Posterior vena cava (tissue), 2 donors: ENCODE measurements around the gene AMFR. TPM values are rescaled to one million over a fixed set of nuclear protein-coding genes. Genes with fewer than 3 reads are reported as not detected.
A peak's percentile ranks its signal among the peaks of the same experiment; 100 is the strongest.

Experiments used
- DNase-seq: peaks from one replicate; pipeline ENCODE4 v3.0.0-alpha.2; 2020; ENCODE audit warnings: low spot score
- intact Hi-C, 2 donors: fragments of 100-400 bp; cut with DNase I; formaldehyde crosslinking; loops; one replicate each; pipeline versions ENCODE4 v1.14.1 to v1.14.2; 2022 to 2023
- total RNA-seq, 2 donors: library from RNA; stranded (reverse); fragmentation: NEBNext Ultra II Directional; extraction: Animal tissue kit (Norgen Biotek cat#: 25700); gene quantifications; one replicate each; pipeline ENCODE4 v1.2.1, GENCODE V29; 2021
- donor health status: DM: yes; HTN: yes; CAD: no.
- donor health status: DM: yes; HTN: yes; CAD: no.

AMFR gene
- total RNA-seq, 2 donors from 2014 or later: 102 to 116 TPM

DNA sequence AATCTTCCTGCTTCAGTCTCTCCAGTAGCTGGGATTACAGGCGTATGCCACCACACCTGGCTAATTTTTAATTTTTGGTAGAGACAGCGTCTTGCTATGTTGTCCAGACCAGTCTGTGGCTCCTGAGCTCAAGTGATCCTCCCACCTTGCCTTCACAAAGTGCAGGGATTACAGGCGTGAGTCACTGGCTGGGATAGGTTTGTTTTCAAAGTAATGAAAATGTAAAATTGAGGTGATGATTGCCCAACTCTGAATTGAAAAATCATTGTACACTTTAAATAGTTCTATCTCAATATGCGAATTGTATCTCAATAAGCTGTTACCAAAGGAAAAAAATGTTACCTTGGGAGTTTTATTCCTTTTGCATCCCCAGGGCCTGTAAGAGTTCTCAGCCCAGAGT is 1.2 kb upstream of the AMFR start:
- intact Hi-C loops: no loop called here
- no peak for DNase-seq

DNA sequence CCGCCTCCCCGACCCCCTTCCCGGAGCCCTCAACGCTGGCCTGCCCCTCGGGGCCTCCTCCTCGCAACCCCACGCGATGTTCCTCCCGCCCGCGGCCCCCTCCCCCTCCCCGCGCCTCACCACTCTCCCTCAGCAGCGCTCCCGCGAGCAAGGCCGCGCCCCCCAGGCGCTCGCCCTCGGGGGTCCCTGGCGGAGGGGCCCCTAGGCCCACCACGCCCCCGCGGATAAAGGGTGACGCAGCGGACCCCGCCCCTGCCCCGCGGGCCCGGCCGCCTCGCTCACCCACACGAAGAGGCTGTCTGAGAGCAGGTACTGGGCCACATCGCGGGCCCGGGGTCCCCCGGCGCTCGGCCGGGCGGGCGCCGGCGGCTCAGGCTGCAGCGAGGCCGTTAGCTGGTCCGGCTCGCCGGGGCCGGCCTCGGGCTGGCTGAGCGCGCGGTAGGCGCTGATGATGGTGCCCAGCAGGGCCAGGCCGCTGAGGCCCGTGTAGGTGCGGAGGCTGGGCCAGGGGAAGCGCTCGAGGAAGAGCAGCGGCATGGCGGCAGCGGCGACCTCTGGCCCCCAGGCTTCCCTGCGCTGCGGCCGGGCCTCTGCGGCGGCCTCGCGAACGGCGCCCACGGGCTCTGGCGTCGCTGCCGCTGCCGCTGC is 430 bp downstream of the AMFR start:
- DNase-seq: peak; percentile 85
- intact Hi-C loops: no loop called here

DNA sequence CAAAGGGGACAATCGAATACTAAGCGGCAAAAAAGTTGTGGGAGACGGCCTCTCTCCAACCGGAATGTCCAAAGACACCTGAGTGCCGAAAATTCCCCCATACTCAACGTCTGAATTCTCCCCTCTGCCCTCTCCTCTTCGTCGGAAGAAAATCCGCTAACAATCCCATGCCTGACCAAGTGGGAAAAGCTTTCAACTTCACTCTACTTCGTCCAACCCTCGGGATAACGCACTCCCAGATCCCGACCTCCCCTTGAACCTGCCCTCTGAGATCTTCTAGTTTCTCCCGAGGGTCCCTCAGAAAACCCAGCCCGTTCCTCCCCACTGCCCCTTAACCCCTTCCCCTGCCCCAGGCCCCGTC is 961 bp downstream of the AMFR start:
- intact Hi-C loops: no loop called here

DNA sequence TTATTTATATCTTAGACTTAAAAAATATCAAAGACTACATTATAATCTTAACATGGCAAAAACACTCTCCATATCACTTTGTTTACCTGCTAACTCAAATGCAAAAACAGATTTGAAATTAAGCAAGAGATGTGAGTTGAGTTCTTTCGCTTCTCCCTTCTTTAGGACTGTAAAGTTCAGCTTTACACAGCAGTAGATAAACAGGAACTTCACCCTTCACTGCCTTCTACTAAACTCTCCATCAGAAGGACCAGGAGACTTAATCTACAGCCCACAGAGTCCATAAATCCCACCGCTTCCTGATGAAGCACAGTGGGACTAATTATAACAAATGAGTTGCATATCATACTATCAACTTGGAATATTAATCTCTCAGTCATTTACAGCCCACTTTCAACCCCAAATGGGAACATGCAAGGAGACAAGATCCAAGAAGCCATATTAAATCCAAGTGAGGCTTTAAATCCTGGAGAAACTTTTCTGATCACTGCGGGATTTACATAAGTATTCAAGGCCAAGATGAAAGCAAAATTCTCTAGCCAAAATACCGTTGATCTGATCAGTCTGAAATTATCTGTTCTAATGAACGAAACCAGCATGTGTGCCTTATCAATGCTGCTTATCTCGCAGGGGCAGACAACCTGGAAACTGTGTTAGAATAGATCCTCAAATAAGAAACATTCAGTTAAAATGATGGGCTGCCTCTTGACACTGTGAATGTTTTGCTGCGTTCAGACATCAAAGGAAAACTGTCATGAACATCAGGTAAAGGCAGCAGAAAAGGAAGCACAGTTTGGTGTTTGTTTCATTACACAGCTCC is 1.6 kb downstream of the AMFR start:
- DNase-seq: no peak
- intact Hi-C loops: no loop called here

More for the DNA sequence above, 961 bp downstream of the AMFR start:
- DNase-seq: no peak

DNA sequence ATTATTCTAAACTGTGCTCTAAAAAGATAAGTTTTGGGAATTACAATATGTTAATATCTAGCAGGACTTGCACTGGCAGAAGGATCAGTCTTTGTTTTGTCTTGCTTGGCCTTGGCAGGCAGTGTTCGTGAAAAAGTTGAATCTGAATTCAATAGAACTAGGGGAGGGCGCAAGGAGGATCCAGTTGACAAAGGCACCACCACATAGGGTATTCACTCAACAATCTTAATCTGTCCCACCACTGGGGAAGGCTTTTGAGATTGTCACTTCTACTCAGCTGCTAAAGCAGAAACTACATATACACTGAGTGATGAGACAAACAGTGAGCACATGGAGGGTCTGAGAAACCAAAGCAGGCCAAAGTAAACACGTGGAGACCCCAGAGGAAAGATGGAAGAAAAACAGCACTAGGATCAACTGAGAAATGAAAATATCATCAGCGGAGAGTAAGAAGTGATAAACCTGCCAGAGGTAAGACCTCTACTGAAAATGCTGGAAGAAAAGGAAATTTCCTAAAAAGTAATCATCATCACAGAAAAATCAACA is 2.4 kb downstream of the AMFR start:
- intact Hi-C loops: no loop called here
- DNase-seq: no peak

DNA sequence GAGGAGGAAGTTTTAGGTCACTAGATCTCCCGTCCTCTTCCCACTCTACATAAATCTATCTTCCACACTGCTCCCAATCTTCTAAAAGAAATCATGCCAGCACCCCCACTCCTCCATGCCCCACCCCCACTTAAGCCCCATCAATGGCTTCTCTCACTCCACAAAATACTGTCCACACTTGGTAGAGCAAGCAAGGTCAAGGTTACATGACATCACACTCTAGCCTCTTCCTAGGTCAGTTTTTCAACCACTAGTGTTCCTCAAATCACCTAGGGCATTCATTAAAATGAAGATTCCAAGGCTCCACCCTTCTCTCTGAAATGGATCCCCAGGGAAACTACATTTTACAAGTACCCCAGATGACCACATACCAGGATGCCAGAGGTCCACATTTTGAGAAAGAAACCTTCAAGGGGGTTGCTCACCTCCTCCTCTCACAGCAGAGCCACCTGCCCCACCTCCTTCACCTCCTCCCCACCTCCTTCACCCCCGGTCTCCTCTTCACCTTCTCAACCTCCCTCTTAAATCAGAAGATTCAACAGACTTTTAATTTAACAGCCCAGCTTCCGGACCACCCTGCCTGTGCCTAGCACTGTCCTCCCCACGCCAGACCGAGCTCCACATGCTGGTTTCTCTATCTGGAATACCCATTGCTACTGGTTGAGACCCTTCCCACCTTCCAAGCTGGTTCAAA is 3.2 kb downstream of the AMFR start:
- DNase-seq: no peak
- intact Hi-C loops: no loop called here

DNA sequence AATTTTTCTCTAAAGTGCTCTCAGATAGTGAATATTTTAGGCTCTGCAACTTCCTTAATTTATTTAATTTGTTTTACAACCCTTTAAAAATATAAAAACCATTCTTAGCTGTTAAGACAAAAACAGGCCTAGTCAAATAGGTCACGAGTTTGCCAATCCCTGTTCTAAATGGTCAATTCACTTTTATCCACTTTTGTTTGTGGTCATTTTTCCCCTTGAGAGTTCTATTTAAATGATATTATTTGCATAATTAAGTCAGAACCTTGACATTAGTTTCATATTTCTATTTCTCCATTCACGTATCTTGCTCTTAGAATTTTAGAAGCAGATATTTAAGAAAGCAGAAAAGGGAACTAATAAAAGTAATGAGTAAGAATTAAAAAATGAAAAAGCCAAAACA is 4.0 kb downstream of the AMFR start:
- DNase-seq: no peak
- intact Hi-C loops: no loop called here

DNA sequence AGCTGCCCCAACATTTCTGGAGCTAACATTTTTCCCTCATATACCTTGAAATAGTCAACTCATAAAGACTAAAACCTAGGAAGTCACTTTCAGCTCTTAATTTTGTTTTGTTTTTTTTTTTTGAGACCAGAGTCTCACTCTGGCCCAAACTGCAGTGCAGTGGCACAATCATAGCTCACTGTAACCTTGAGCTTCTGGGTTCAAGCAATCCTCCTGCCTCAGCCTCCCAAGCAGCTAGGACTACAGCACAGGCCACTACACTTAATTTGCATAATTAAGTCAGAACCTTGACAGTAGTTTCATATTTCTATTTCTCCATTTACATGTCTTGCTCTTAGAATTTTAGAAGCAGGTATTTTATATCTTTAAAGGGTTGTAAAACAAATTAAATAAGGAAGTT is 4.7 kb downstream of the AMFR start:
- no peak for DNase-seq
- intact Hi-C loops: no loop called here

DNA sequence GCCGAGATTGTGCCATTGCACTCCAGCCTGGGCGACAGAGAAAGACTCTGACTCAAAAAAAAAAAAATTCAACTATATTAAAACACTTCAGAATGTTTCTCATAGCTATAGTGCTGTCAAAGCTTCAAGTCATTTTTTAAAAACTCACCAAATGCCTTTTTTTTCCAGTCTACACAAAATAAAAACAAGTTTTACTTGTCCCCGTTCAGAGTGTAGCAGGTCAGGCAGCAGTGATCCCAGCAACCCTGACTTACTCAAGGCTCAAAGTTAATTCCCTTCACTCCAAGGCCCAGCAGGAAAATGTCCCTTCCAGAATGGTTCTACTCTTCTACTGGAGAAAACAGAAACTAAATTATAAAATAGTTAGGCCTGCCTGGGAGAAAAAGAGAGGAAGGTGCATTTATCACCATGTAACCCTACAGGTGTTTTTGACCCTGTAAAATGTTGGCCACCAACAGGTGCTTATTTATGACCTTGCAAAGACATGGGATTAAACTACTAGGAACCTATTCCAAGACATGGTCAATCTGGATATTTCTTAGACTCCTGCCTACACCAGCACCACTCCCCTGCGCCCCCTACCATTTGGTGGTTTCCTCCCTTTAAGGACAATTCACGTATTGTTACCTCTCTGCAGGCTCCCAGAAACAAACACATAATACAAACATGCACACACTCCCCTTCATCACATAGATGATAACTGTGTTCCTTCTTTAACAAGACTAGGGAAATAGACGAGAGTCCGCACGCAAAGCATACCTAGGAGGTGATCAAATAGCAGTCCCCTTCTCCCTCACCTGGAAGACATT is 5.4 kb downstream of the AMFR start:
- intact Hi-C loops: no loop called here
- no peak for DNase-seq

DNA sequence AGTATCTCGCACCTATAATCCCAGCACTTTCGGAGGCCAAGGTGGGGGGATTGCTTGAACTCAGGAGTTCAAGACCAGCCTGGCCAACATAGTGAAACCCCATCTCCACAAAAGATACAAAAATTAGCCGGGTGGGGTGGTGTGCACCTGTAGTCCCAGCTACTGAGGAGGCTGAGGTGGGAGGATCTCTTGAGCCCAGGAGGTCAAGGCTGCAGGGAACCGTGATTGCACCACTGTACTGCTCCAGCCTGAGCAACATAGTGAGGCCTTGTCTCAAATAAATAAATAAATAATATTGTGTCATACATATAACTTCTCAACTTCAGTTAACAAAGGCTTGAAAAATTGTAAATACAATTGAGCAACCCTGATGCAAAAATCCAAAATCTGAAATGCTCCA is 8.2 kb downstream of the AMFR start:
- DNase-seq: no peak
- intact Hi-C loops: no loop called here

DNA sequence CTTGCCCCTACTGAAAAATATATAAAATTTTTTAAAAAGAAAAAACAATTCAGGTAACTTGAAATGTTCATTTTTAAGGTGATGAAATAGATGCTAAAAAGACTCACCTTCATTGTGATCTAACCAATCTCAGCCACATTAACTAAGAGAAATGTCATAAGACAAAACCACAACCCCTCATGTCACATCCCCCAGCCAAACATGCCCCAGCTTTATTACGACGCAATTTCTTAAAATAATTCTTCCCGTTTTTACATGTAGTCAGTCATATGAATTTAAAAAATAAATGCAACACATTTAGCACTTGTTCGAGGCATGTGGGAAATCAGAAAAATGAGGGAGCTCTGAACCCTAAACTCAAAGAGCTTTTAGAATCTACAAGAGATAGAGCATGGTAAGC is 9.5 kb downstream of the AMFR start:
- no peak for DNase-seq
- intact Hi-C loops: no loop called here

DNA sequence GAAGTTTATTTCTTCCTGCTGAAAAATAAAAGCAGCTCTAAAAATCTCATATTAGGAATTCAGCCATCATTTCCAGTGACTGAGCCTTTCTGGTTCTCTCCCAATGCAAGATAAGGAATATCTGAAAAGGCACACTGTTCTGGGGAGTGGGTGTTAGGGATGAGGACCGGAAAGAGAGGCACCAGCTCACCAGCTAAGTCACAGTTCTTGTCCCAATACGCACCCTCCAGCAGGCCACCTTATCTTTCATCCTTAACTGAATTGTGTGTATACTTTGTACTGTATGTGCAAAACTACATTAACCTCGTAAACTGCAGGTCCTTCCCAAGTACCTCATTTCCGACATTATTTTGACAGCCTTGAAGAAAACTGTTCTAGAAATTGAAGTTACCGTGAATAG is 11.0 kb downstream of the AMFR start:
- no peak for DNase-seq
- intact Hi-C loops: no loop called here

DNA sequence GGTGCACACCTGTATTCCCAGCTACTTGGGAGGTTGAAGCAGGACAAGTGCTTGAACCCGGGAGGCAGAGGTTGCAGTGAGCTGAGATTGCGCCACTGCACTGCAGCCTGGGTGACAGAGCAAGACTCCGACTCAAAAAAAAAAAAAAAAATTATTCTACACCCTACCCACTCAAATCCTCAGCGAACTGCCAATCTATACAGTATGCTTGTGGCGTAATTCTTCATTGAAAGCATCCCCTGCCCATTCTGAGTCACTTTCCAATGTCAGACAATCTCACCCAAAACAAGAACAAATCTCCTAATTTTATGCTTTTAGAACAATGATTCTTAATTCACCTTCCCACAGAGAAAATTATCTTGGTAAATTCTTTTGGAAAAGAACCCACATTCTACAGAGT is 12.0 kb downstream of the AMFR start:
- intact Hi-C loops: no loop called here
- DNase-seq: no peak

DNA sequence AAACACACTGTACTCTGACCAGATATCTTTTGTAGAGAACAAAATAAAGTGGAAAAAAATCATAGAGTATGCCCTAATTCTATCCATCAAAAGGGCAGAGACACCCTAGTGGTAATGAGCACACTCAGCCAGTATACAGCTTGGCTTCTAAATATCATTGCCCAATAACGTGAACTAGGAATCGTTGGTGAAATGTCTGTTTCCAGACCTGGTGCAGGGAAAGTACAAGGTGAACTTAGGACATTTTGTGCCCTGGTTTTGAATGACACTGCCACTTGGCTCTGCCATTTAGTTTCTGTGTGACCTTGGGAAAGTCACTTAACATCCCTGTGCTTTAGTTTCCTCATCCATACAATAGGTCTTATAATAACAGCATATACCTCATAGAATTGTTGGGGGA is 13.7 kb downstream of the AMFR start:
- intact Hi-C loops: no loop called here
- DNase-seq: no peak

DNA sequence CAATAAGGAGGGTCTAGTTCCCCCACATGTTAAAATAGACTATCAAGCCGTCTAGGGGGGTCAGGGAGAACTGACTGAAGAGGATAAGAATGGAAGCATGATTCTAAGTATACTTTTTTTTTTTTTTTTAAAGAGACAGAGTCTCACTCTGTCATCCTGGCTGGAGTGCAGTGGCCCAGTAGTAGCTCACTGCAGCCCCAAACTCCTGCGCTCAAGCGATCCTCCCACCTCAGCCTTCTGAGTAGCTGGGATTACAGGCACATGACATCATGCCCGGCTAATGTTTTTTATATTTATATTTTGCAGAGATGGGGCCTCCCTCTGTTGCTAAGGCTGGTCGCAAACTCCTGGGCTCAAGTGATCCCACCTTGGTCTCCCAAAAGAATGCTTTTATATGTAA is 14.2 kb downstream of the AMFR start:
- no peak for DNase-seq
- intact Hi-C loops: no loop called here

DNA sequence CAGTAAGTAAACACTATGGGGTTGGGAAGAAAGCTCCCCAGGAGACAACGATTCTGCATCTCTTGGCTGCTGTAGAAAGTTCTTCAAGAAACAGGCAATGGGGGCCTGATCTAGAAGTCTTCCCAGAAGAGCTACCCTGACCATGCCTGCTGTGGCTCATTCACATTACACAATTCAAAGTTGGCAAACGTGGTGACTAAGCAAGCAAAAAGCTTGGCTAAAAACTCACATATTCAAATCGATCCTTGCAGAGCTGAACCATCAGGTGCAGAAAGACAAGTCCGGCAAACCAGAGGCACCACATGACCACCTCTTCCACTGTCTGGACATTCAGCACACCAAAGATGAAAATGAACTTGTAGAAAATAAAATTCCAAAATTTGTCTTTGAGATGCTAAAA is 16.1 kb downstream of the AMFR start:
- intact Hi-C loops: no loop called here
- DNase-seq: no peak

DNA sequence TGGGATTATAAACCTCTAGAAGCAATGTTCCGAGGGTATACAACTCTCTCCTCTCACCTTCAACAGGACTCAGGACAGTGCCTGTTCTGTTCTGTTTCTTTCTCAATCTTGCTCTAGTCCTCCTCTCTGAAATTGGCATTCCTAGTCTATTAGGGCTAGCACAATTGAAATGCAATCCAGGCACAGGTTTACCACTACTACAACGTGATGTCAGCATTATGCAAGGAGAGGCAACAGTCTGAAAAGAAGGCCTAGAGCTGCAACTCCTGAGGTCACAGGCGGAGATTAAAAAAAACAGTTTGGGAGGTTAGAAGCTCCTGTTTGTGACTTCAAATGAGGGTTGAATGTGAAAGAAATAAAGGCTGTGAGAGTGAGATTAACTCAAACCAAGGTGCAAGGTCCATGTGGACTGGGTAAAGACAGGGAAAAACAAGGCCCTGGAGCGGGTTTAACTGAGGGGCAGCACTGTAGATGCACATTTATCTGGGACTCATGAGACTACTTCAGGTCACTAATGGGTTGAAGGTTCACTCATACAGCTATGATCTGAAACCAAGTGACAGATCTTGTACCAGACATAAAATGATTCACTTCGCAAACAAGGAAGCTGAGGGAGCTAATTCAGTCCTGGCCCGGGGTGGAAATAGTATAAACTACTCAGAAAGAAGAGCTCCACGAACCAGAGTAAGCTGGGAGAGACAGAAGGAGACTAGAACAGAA is 16.8 kb downstream of the AMFR start:
- no peak for DNase-seq
- intact Hi-C loops: no loop called here

DNA sequence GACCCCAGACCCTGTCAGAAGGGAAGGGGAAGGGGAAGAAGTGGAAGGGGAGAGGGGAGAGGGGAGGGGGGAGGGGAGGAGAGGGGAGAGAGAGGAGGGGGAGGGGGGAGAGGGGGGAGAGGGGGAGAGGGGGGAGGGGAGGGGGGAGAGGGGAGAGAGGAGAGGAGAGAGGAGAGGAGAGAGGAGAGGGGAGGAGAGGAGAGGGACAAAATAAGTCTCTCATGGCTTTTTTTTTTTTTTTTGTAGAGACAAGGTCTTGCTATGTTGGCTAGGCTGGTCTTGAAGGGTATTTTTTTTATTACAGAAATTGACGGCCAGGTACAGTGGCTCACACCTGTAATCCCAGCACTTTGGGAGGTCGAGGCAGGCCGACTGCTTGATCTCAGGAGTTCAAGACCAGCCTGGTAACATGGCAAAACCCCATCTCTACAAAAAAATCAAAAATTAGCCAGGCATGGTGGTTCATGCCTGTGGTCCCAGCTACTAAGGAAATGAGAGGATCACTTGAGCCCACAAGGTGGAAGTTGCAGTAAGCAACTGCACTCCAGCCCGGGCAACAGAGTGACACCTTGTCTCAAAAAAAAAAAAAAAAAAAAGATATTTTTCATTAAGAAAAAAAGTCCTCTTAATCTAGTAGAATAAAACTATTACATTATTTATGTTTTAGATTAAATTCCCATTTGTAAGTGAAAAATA is 19.2 kb downstream of the AMFR start:
- intact Hi-C loops: no loop called here
- DNase-seq: no peak
